GM21529 (cell line): ENCODE results near the gene METRNL.

Experiments
- ATAC-seq: cut with Tn5 transposase; IDR thresholded peaks from one replicate; pipeline ENCODE4 v1.9.1; 2021; ENCODE audit not compliant: unreplicated experiment

Gene METRNL

GRCh38 chr17:83078378-83079351 lies 744 bp upstream of the METRNL start:
- ATAC-seq, result no peak

- ATAC-seq, result no peak
Observed at GRCh38 chr17:83079766-83080578, 563 bp downstream of the METRNL start.

GRCh38 chr17:83080579-83080857 lies 1.1 kb downstream of the METRNL start:
- ATAC-seq, result no peak

- ATAC-seq, result no peak
Observed at GRCh38 chr17:83080858-83081683, 1.7 kb downstream of the METRNL start.

GRCh38 chr17:83081684-83082201 lies 2.3 kb downstream of the METRNL start:
- ATAC-seq, result no peak

- ATAC-seq, result no peak
Observed at GRCh38 chr17:83082424-83082823, 3.0 kb downstream of the METRNL start.

GRCh38 chr17:83082909-83083367 lies 3.5 kb downstream of the METRNL start:
- no peak for ATAC-seq

GRCh38 chr17:83083368-83084201 lies 4.2 kb downstream of the METRNL start:
- ATAC-seq, result no peak

GRCh38 chr17:83084214-83084613 lies 4.8 kb downstream of the METRNL start:
- no peak for ATAC-seq

- no peak for ATAC-seq
Observed at GRCh38 chr17:83084621-83085056, 5.2 kb downstream of the METRNL start.

GRCh38 chr17:83085103-83085502 lies 5.7 kb downstream of the METRNL start:
- ATAC-seq, result no peak

- no peak for ATAC-seq
Observed at GRCh38 chr17:83085526-83086198, 6.3 kb downstream of the METRNL start.

GRCh38 chr17:83086199-83086880 lies 6.9 kb downstream of the METRNL start:
- no peak for ATAC-seq

GRCh38 chr17:83086907-83087787 lies 7.7 kb downstream of the METRNL start:
- ATAC-seq, result no peak

GRCh38 chr17:83087788-83088360 lies 8.5 kb downstream of the METRNL start:
- ATAC-seq, result no peak

- ATAC-seq, result no peak
Observed at GRCh38 chr17:83088451-83088850, 9.0 kb downstream of the METRNL start.

- no peak for ATAC-seq
Observed at GRCh38 chr17:83088909-83089308, 9.5 kb downstream of the METRNL start.
